CD4-positive, alpha-beta T cell treated with Interleukin-17A for 1 hour (primary cell): ENCODE measurements around the gene CLIC2.

Experiments
- DNase-seq: peaks from one replicate; pipeline ENCODE4 v3.0.0-alpha.2; 2020

CLIC2 gene

DNA sequence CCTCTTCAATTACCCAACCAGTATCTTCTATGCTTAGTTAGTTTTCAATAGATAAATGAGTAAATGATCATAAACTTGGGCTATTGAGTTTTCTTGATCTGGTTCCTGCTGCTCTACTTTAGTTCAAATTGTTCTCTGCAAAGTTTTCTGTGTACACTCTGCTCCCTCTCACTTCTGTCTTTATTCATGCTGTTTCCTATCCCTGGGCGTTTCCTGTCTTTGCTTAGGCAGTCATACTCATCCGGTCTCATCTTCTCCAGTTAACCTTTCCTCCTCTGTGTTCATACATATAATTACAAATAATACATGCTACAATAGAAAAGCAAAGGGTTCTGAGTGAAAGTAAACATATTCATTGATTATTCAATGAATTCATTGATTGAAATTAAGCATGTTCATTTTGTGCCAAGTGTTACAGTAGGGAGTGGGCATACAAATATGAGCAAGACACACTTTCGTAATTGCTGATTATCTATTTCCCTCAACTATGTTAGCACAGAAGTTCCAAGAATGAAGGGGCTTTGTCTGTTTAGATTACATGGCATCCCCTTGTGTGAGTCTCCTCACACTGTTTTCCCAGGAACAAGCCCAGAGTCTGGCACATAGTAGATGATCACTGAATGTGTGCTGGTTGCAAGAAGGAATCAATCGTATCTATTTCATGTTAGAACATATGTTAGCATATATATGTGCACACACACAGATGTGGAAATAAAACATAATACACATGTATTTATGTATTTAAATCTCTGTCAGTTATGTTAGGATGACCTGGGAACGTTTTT, 71.3 kb downstream of the CLIC2 start:
- peak; percentile 26 for DNase-seq

DNA sequence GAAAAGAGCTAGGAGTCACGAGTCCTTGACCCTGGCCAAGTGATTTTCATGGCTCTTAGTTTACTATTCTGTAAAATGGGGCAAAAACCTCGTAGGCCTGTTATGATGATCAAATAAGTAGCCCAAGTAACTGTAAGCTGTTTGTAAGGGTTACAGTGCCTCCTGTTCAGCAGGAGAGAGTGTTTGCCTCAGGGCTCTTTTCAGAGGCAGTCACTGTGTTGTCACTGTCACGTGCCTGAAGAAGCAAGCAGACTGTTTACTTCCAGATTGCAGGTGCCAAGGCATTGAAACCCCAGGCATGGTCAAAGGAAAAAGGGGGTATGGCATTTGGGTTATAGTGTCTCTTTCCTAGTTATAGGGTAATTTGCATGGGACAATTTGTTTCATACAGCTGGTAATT, 74.7 kb downstream of the CLIC2 start:
- DNase-seq = no peak

DNA sequence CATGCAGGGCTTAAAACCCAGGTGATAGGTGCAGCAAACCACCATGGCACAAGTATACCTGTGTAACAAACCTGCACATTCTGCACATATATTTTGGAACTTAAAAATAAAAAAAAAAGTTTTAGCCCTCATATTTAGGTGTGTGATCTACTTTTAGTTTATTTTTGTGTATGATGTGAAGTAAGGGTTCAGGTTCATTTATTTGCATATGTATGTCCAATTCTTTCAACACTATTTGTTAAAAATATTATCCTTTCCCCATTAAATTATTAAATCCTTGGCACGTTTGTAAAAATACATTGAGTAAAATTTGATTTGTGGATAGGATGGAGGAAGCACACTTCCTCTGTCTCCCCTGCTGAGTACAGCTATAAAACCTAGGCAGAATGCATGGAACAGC, 83.0 kb downstream of the CLIC2 start:
- no peak for DNase-seq

DNA sequence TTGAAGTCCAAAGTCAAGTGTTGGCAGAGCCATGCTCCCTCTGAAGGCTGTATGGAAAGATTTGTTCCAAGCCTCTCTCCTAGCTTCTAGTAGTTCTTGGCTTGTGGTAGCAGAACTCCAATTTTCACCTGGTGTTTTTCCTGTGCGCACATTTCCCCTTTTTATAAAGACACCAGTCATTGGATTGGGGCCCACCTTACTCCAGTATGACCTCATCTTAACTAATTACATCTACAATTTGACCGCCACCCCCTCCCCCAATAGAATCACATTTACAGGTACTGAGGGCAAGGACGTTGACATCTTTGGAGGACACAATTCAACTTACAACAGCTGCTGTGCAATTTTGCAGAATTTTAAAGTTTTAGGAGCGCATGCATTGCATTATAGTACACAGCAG, 86.9 kb downstream of the CLIC2 start:
- no peak for DNase-seq

DNA sequence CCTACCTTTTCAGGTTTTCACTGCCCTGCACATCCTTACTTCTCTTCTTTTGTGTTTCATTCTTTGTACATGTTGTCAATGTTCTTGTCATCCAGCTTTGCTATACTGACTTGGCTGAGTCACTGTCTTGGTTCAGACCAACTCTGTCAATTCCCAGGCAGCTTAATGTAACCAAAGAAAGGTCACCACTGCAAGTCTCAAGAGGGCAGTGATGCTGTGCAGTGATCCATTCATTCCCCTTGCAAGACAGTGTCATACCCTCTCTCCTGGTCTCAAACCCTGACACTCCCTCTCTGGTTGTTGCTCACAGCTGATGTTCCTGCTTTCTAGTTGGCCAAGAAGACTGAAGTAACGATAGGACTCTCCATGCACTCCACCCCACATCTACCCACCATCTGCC, 87.7 kb downstream of the CLIC2 start:
- no peak for DNase-seq

DNA sequence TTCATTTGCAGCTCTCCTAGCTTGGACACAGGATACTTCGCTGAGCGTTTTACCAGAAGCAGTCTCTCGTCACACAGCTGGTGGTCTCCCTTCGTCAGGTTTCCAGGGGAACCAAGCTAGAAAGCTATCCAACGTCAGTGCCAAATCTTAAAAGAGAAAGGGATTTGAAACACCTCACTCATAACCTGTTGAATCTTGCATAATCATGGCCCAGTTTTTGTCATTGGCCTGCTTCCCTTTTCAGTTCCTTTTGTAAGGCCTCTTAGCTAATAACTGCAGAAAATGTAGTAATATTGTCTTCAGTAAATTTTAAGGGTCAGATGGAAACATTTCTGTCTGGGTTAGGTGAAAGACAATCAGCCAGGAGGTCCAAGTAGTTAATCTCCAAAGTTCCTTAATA, 92.1 kb downstream of the CLIC2 start:
- DNase-seq = peak; percentile 7

DNA sequence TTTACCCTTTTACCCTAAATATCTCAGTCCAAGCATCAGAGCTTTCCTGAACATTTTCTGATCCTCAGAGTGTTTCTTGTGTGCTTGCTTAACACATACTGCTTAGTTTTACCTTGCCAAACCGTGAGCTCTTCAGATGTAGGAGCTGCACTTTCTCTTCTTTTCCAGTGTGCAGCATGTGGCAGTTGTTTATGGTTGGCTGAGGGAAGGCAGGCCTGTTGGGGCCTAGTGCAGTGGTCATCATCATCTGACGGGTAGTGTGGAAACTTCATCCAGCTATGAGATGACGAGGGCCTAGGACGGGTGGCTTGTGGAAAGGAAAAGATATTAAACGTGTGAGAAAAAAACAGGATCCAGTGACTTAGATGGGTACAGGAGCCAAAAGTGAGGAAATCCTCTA, 96.7 kb downstream of the CLIC2 start:
- no peak for DNase-seq

DNA sequence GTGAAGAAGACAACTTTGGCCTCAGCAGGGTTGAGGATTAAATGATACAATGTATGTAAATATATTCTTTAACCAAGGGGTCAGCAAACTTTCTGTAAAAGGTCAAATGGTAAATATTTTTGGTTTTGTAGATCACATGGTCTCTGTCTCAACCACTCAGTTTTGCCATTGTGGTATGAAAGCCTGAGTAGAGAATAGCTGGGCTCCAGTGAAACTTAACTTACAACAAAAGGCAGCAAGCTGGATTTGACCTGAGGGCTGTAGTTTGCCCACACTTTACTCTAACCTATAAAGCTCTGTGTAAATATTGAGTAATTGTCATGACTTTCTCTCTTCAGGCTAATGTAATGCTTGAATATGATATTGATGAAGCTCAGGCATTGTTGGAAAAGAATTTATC, 98.5 kb downstream of the CLIC2 start:
- DNase-seq = no peak

DNA sequence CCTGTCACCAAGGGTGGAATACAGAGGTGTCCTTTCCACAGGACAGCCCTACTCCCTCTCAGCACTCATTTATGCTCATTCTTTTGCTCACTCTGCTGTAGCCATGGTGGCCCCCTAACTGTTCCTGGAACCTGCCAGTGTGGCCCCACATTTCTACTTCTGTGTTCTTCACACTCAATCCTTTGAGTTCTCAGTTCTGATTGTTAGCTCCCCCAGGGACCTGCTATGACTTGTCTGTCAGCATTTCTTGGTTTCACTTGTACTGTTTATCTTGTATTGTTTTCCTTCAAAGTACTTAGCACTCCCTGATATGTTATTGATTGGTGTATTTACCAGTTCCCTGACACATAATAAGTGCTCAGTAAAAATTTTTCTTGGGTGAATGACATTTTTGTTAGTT, 103.3 kb downstream of the CLIC2 start:
- DNase-seq = no peak
